CD14-positive monocyte (primary cell): ENCODE measurements around the gene PTGDS. TPM values are rescaled to one million over a fixed set of nuclear protein-coding genes. Genes with fewer than 3 reads are reported as not detected.

Experiments used
- DNase-seq, 3 donors: peaks; one replicate each; pipeline ENCODE4 v3.0.0-alpha.2; 2011 to 2022
- H2AFZ ChIP-seq: 2 replicates; pipeline ENCODE4 v1.6.0; 2012; ENCODE audit warnings: mild to moderate bottlenecking, low read depth, low read length, inconsistent platforms; ENCODE audit not compliant: insufficient read depth, poor library complexity, severe bottlenecking
- H3K27ac ChIP-seq, 2 donors: 1 replicate in 1 of 2; 2 replicates in 1 of 2; pipeline ENCODE4 v1.5.1; 2012 to 2013; ENCODE audit warnings: low read length in 2 of 2, control low read depth in 1 of 2, inconsistent platforms in 1 of 2, low read depth in 1 of 2, mild to moderate bottlenecking in 1 of 2
- H3K27me3 ChIP-seq, 2 donors: one replicate each; pipeline versions ENCODE4 v1.6.0 to v1.6.1; 2011 to 2013; ENCODE audit warnings: low read length in 2 of 2; ENCODE audit not compliant: control insufficient read depth in 2 of 2, insufficient read depth in 2 of 2
- H3K36me3 ChIP-seq, 2 donors: replicated peaks in 1 of 2; 1 replicate in 1 of 2; 2 replicates in 1 of 2; pipeline versions ENCODE4 v1.5.1 to v1.6.1; 2012 to 2013; ENCODE audit warnings: low read length in 2 of 2, control low read depth in 1 of 2, inconsistent platforms in 1 of 2, mild to moderate bottlenecking in 1 of 2; ENCODE audit not compliant: insufficient read depth in 2 of 2, control insufficient read depth in 1 of 2
- H3K4me1 ChIP-seq, 2 donors: 1 replicate in 1 of 2; 2 replicates in 1 of 2; pipeline versions ENCODE4 v1.5.1 to v1.6.1; 2012 to 2013; ENCODE audit warnings: low read length in 2 of 2, control low read depth in 1 of 2, inconsistent platforms in 1 of 2, mild to moderate bottlenecking in 1 of 2, moderate library complexity in 1 of 2; ENCODE audit not compliant: insufficient read depth in 2 of 2, control insufficient read depth in 1 of 2
- H3K4me2 ChIP-seq: replicated peaks from 2 replicates; pipeline ENCODE3; 2012; ENCODE audit warnings: low read length, moderate library complexity, mild to moderate bottlenecking; ENCODE audit not compliant: poor library complexity, severe bottlenecking; ENCODE audit errors: extremely low read depth
- H3K4me3 ChIP-seq, 3 experiments: fragments of 200-600 bp in 1 of 3; sonication (generic) in 1 of 3; replicated peaks in 1 of 3; 1 replicate in 2 of 3; 2 replicates in 1 of 3; pipeline ENCODE4 v1.5.1; 2011 to 2013; ENCODE audit warnings: low read length in 3 of 3, mild to moderate bottlenecking in 3 of 3, control low read depth in 2 of 3, low read depth in 2 of 3, inconsistent platforms in 1 of 3, moderate library complexity in 1 of 3
- H3K79me2 ChIP-seq: 2 replicates; pipeline ENCODE4 v1.6.0; 2012; ENCODE audit warnings: mild to moderate bottlenecking, control low read depth, inconsistent platforms, low read length, moderate library complexity; ENCODE audit not compliant: insufficient read depth
- H3K9ac ChIP-seq: 2 replicates; pipeline ENCODE4 v1.6.0; 2017; ENCODE audit warnings: low read length, mild to moderate bottlenecking; ENCODE audit not compliant: insufficient read depth, poor library complexity, severe bottlenecking
- H3K9me3 ChIP-seq, 2 donors: replicated peaks in 1 of 2; 1 replicate in 1 of 2; 2 replicates in 1 of 2; pipeline versions ENCODE4 v1.5.1 to v1.6.1; 2012 to 2013; ENCODE audit warnings: low read length in 2 of 2, control low read depth in 1 of 2; ENCODE audit not compliant: control insufficient read depth in 1 of 2, insufficient read depth in 1 of 2
- H4K20me1 ChIP-seq: 2 replicates; pipeline ENCODE4 v1.6.0; 2012; ENCODE audit warnings: mild to moderate bottlenecking, low read length, control low read depth, moderate library complexity; ENCODE audit not compliant: insufficient read depth
- H3K27ac Mint-ChIP-seq, 7 donors: one replicate each; pipeline ENCODE4 v1.8.0; 2020; ENCODE audit warnings: mild to moderate bottlenecking in 7 of 7, mixed read lengths in 7 of 7, moderate library complexity in 6 of 7, inconsistent platforms in 2 of 7
- H3K27me3 Mint-ChIP-seq, 3 donors: one replicate each; pipeline ENCODE4 v1.8.0; 2021 to 2022; ENCODE audit warnings: low read depth in 3 of 3, mild to moderate bottlenecking in 3 of 3, mixed read lengths in 3 of 3, moderate library complexity in 3 of 3, inconsistent platforms in 1 of 3
- H3K36me3 Mint-ChIP-seq, 2 donors: one replicate each; pipeline ENCODE4 v1.8.0; 2020; ENCODE audit warnings: mixed read lengths in 2 of 2, inconsistent platforms in 1 of 2, mild to moderate bottlenecking in 1 of 2
- H3K4me1 Mint-ChIP-seq: one replicate; pipeline ENCODE4 v1.8.0; 2020; ENCODE audit warnings: mild to moderate bottlenecking, mixed read lengths
- H3K4me3 Mint-ChIP-seq, 2 donors: one replicate each; pipeline ENCODE4 v1.8.0; 2020; ENCODE audit warnings: mild to moderate bottlenecking in 2 of 2, mixed read lengths in 2 of 2, moderate library complexity in 1 of 2
- H3K9me3 Mint-ChIP-seq, 7 donors: one replicate each; pipeline ENCODE4 v1.8.0; 2020 to 2022; ENCODE audit warnings: mixed read lengths in 7 of 7, mild to moderate bottlenecking in 6 of 7, moderate library complexity in 6 of 7, inconsistent platforms in 2 of 7
- CTCF ChIP-seq: fragments of 200-600 bp; IDR thresholded peaks from one replicate; pipeline ENCODE4 v1.8.0; 2022; ENCODE audit warnings: antibody characterized with exemption, mild to moderate bottlenecking
- WGBS: methylation state at CpG from one replicate; pipeline ENCODE4 v1.1.5; 2013; ENCODE audit warnings: missing lambda C conversion rate; ENCODE audit not compliant: insufficient coverage; 5-methylcytosine and 5-hydroxymethylcytosine counted together
- intact Hi-C, 2 donors: fragments of 100-400 bp; cut with micrococcal nuclease; formaldehyde crosslinking; loops; one replicate each; pipeline versions ENCODE4 v1.15.0 to v1.15.1; 2023
- polyA plus RNA-seq, 3 donors: library from polyadenylated mRNA; depleted of rRNA in 1 of 3; unstranded in 2 of 3; stranded (reverse) in 1 of 3; fragments of 300-500 nt in 2 of 3; fragments of >200 nt in 1 of 3; fragmentation: Illumina TruSeq in 2 of 3; gene quantifications; 1 replicate in 2 of 3; 2 replicates in 1 of 3; pipeline ENCODE4 v1.2.3, GENCODE V29; 2012 to 2021

The PTGDS gene
- polyA plus RNA-seq, 3 donors: 0.34 to 1.5 TPM; not detected in 1

DNA sequence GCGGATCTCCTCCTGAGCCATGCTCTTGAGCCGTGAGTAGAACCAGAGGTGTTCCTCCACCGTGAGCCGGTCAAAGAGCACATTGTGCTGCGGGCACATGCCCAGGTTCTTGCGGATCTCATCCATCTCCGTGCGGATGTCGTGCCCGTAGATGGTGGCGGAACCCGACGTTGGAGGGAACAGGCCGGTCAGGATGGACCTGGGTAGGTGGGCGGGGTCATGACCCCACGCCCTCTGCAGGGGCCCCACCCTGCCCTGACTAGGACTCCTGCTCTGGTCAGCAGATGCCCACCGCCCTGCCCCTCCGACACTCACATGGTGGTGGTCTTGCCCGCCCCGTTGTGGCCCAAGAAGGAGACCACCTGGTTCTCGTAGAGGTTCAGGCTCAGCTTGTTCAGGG is 38.7 kb downstream of the PTGDS start:
- DNase-seq: no peak
- Histone ChIP-seq H3K4me1 (no peaks in the 10 kb centered on the region), H3K4me3 (no peak overlapping the region), H3K27ac (no peak overlapping the region), H3K27me3 (no peaks in the 10 kb centered on the region), H3K79me2 (no peaks in the 10 kb centered on the region), H3K9me3 (no peaks in the 10 kb centered on the region), H3K9ac (no peak overlapping the region), H3K36me3 (peaks cover 0 to 3% of the 10 kb centered on the region in 2 donors), H4K20me1 (no peaks in the 10 kb centered on the region), H3K4me2 (no peak overlapping the region), H2AFZ (no peak overlapping the region)
- TF ChIP-seq CTCF: no peak
- Mint-ChIP-seq H3K4me3 (no peak overlapping the region), H3K4me1 (no peaks in the 10 kb centered on the region), H3K9me3 (peaks cover 0 to 6% (median 0%) of the 10 kb centered on the region in 7 donors), H3K27ac (no peak overlapping the region), H3K36me3 (peaks cover 9 to 32% of the 10 kb centered on the region in 2 donors), H3K27me3 (peaks cover 0 to 2% (median 2%) of the 10 kb centered on the region in 3 donors)
- intact Hi-C loops: no loop called here
- WGBS: 97% methylated on average over 21 of the region's 21 CpGs

- Histone ChIP-seq H3K9me3 (no peaks in the 10 kb centered on the region), H3K36me3 (peaks cover 0 to 3% of the 10 kb centered on the region in 2 donors), H3K4me2 (no peak overlapping the region), H3K4me3 (no peak overlapping the region), H4K20me1 (no peaks in the 10 kb centered on the region), H2AFZ (no peak overlapping the region), H3K79me2 (no peaks in the 10 kb centered on the region), H3K9ac (no peak overlapping the region), H3K27ac (no peak overlapping the region), H3K27me3 (no peaks in the 10 kb centered on the region), H3K4me1 (no peaks in the 10 kb centered on the region)
- no peak for TF ChIP-seq CTCF
- no peak for DNase-seq
- WGBS: 98% methylated on average over 11 of the region's 16 CpGs
- Mint-ChIP-seq H3K27me3 (peaks cover 0 to 2% (median 2%) of the 10 kb centered on the region in 3 donors), H3K4me1 (no peaks in the 10 kb centered on the region), H3K4me3 (no peak overlapping the region), H3K36me3 (peaks cover 6 to 30% of the 10 kb centered on the region in 2 donors), H3K27ac (no peak overlapping the region), H3K9me3 (peaks cover 0 to 6% (median 0%) of the 10 kb centered on the region in 7 donors)
- intact Hi-C loops: no loop called here
Observed at GRCh38 chr9:137016436-137016835, 39.1 kb downstream of the PTGDS start.
